22Rv1 (cell line): ENCODE results near the gene ALDH7A1.

Experiments
- CTCF ChIP-seq: fragments of 450-650 bp; IDR thresholded peaks from 2 replicates; pipeline ENCODE4 v1.5.1; 2017; ENCODE audit warnings: mild to moderate bottlenecking
- ZFX ChIP-seq: fragments of 450-650 bp; IDR thresholded peaks from 2 replicates; pipeline ENCODE4 v1.6.1; 2017; ENCODE audit warnings: antibody characterized with exemption, borderline replicate concordance

GRCh38 chr5:126516133-126516532 lies 78.9 kb downstream of the ALDH7A1 start:
- no peak for TF ChIP-seq CTCF
- no peak for TF ChIP-seq ZFX
